OCI-LY7 (cell line): ENCODE measurements around the gene LTB. TPM values are rescaled to one million over a fixed set of nuclear protein-coding genes. Genes with fewer than 3 reads are reported as not detected.

Experiments
- BruUV-seq: library from RNA; stranded (reverse); fragments of 400-500 nt; replicated peaks from 2 replicates; lab custom pipeline; 2021; lab: Mats Ljungman, UMichigan
- CTCF ChIA-PET: fragments of 300-600 bp; sonication (Branson Sonifier 250); formaldehyde crosslinking; loops from one replicate; lab custom pipeline; 2022; ENCODE audit warnings: antibody characterized with exemption; ENCODE audit not compliant: unreplicated experiment; lab: Charles Lee
- POLR2A ChIA-PET: fragments of 300-600 bp; sonication (Branson Sonifier 250); formaldehyde crosslinking; loops from one replicate; lab custom pipeline; 2022; ENCODE audit warnings: antibody characterized with exemption; lab: Charles Lee
- DNase-seq: peaks from one replicate; pipeline ENCODE4 v3.0.0-alpha.2; 2015; ENCODE audit warnings: low spot score
- H2AFZ ChIP-seq: fragments of 200-600 bp; sonication (generic), shearing (Covaris generic); 2 replicates; pipeline ENCODE4 v1.6.1; 2014; ENCODE audit warnings: mild to moderate bottlenecking, antibody characterized with exemption, low read length, moderate library complexity
- H3K27ac ChIP-seq: fragments of 200-600 bp; sonication (generic); 2 replicates; pipeline ENCODE4 v1.5.1; 2014; ENCODE audit warnings: mixed run types, low read depth, mild to moderate bottlenecking, moderate library complexity, low read length, inconsistent platforms; ENCODE audit not compliant: poor library complexity, severe bottlenecking
- H3K36me3 ChIP-seq: fragments of 200-600 bp; sonication (generic); 2 replicates; pipeline ENCODE4 v1.6.1; 2014; ENCODE audit warnings: mild to moderate bottlenecking, antibody characterized with exemption, low read length, moderate library complexity, mixed read lengths; ENCODE audit not compliant: insufficient read depth
- H3K4me1 ChIP-seq: fragments of 200-600 bp; sonication (generic); 2 replicates; pipeline ENCODE4 v1.5.1; 2014; ENCODE audit warnings: mild to moderate bottlenecking, low read length; ENCODE audit not compliant: insufficient read depth, poor library complexity, severe bottlenecking
- H3K4me2 ChIP-seq: fragments of 200-600 bp; sonication (generic); 2 replicates; pipeline ENCODE4 v1.6.1; 2014; ENCODE audit warnings: mild to moderate bottlenecking, low read length
- H3K4me3 ChIP-seq: fragments of 200-600 bp; sonication (generic); 2 replicates; pipeline ENCODE4 v1.5.1; 2014; ENCODE audit warnings: mild to moderate bottlenecking, low read depth, low read length; ENCODE audit not compliant: poor library complexity, severe bottlenecking
- H3K79me2 ChIP-seq: fragments of 200-600 bp; sonication (generic); 2 replicates; pipeline ENCODE4 v1.6.1; 2016; ENCODE audit warnings: low read depth, mild to moderate bottlenecking, low read length, moderate library complexity, mixed read lengths; ENCODE audit not compliant: insufficient read depth
- H3K9me2 ChIP-seq: fragments of 200-600 bp; sonication (generic); 2 replicates; pipeline ENCODE4 v1.6.1; 2016; ENCODE audit warnings: mild to moderate bottlenecking, low read length, mixed read lengths; ENCODE audit not compliant: insufficient read depth
- H3K9me3 ChIP-seq: fragments of 200-600 bp; sonication (generic); 2 replicates; pipeline ENCODE4 v1.6.1; 2014; ENCODE audit warnings: mild to moderate bottlenecking, mixed run types, low read length, mixed read lengths
- H4K20me1 ChIP-seq: fragments of 200-600 bp; sonication (generic); 2 replicates; pipeline ENCODE4 v1.6.1; 2014; ENCODE audit warnings: mild to moderate bottlenecking, antibody characterized with exemption, low read length, moderate library complexity, mixed read lengths; ENCODE audit not compliant: insufficient read depth
- EZH2phosphoT487 ChIP-seq: fragments of 200-600 bp; sonication (generic); IDR thresholded peaks from 2 replicates; pipeline ENCODE4 v1.6.1; 2018; ENCODE audit warnings: low read depth, borderline replicate concordance, mild to moderate bottlenecking, mixed run types, antibody characterized with exemption, low read length, moderate library complexity, mixed read lengths
- intact Hi-C: fragments of 100-400 bp; cut with micrococcal nuclease; formaldehyde crosslinking; loops from one replicate; pipeline ENCODE4 v1.10.0; 2022; ENCODE audit not compliant: unreplicated experiment
- total RNA-seq, 2 experiments: library from RNA; depleted of rRNA in 1 of 2; stranded (reverse); fragments of >200 nt in 1 of 2; shearing (Covaris generic) in 1 of 2; gene quantifications; 2 replicates each; pipeline ENCODE4 v1.2.3, GENCODE V29; 2014 to 2022
- TF ChIP-seq, protein P1 (sequence below): fragments of 200-600 bp; sonication (generic); conservative IDR thresholded peaks from 2 replicates; pipeline ENCODE4 v1.5.1; 2014; ENCODE audit warnings: mild to moderate bottlenecking, antibody characterized with exemption, low read length, moderate library complexity, mixed read lengths

The LTB gene
- total RNA-seq, 2 experiments from 2014 or later = 36.5 to 36.9 TPM

DNA sequence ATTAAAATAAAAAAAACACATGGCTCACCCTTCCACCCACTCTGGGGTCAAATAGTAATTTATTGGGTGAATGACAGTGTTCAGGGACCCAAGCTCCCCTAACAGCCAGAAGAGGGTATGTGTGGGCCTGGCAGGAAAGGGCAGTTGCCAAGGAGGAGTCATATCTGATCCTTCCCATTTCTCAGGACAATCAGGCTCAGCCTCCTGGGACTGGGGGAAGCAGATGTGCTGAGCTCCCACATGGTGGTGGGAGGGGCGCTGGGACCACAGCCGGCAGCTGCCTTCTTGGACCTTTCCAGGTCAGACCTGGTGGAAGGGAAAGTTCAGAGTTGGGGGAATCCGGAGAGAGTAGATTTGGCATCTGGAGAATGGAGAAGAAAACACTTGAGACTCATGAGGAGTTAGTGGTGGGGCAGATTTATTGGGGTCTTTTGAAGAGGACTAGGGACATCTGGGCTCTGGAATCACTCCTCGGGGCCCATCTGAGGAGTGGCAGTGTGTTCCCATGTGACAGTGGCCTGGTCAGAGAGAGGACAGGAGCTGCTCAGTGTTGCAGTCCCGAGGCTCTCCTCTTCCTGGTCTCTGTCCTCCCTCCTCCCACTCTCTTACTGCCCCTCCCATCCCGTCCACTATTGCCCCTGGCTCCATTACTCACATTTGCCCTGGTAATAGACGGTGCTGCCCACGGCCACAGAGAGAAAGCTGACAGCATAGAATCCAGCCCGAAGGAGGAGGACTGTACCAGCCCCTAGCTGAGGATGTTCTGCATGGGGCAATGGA is 6.8 kb upstream of the LTB start:
- no peaks in the 10 kb centered on the region for H4K20me1 ChIP-seq
- H3K36me3 ChIP-seq = no peaks in the 10 kb centered on the region
- H3K4me1 ChIP-seq = peaks cover 59% of the 10 kb centered on the region
- no peak for DNase-seq
- no peaks in the 10 kb centered on the region for H3K79me2 ChIP-seq
- ChIA-PET POLR2A (interaction anchor here (0.7 to 0.9 kb wide), 2 partner anchors 9 to 20 kb away, joined by 3 read pairs; no protein-coding TSS in a partner anchor), CTCF (interaction anchor here (1.0 kb wide), 1 partner anchor 40 kb away, joined by 3 read pairs; no protein-coding TSS in a partner anchor)
- H3K4me3 ChIP-seq = no peak overlapping the region
- intact Hi-C loops = loop anchor here (10.0 kb wide), 1 partner anchor 184 kb away; the partner anchor contains the start of gene MICA
- H3K9me2 ChIP-seq = no peaks in the 10 kb centered on the region
- BruUV-seq = no TSS peak
- no peak overlapping the region for H3K27ac ChIP-seq
- H2AFZ ChIP-seq = no peak overlapping the region
- no peaks in the 10 kb centered on the region for H3K9me3 ChIP-seq
- H3K4me2 ChIP-seq = no peak overlapping the region
- TF ChIP-seq EZH2phosphoT487 = no peak
- TF ChIP-seq, protein P1, sequence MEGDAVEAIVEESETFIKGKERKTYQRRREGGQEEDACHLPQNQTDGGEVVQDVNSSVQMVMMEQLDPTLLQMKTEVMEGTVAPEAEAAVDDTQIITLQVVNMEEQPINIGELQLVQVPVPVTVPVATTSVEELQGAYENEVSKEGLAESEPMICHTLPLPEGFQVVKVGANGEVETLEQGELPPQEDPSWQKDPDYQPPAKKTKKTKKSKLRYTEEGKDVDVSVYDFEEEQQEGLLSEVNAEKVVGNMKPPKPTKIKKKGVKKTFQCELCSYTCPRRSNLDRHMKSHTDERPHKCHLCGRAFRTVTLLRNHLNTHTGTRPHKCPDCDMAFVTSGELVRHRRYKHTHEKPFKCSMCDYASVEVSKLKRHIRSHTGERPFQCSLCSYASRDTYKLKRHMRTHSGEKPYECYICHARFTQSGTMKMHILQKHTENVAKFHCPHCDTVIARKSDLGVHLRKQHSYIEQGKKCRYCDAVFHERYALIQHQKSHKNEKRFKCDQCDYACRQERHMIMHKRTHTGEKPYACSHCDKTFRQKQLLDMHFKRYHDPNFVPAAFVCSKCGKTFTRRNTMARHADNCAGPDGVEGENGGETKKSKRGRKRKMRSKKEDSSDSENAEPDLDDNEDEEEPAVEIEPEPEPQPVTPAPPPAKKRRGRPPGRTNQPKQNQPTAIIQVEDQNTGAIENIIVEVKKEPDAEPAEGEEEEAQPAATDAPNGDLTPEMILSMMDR = no peak

DNA sequence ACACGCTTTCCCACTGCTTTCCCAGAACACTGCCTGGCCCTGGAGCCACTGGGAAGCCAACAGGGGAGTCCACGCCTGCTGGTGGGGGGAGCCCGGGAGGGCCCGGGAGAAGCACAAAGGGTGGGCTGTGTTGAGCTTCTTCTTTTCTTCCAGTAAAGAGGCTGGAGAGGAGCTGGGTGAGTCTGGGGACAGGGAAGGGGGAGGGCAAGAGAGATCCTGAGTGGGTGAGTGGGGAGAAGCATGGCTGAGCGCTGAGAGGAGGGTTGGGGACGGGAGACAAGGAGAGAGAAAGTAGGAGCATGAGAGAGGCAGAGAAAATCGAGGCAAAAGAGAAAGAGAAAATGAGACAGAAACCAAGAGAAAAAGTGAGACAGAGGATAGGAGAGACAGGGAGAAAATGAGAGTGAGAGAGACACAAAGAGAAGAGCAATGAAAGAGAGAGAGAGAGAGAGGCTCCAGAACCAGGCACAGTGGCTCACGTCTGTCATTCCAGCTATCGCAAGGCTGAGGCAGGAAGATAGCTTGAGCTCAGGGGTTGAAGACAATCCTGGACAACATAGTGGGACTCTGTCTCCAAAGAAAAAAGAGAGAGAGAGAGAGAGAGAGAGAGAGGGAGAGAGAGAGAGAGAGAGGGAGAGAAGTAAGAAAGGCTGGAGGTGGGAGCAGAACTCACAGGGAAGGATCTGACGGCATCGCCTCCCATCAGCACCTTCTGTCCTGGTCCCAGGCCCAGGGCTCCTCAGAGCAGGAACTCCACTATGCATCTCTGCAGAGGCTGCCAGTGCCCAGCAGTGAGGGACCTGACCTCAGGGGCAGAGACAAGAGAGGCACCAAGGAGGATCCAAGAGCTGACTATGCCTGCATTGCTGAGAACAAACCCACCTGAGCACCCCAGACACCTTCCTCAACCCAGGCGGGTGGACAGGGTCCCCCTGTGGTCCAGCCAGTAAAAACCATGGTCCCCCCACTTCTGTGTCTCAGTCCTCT is 5.9 kb upstream of the LTB start:
- H3K4me2 ChIP-seq = 0 out of 2 replicates have a peak overlapping the region, but pooled peaks have one; percentile 9
- H3K9me2 ChIP-seq = no peaks in the 10 kb centered on the region
- no peak for DNase-seq
- H4K20me1 ChIP-seq = no peaks in the 10 kb centered on the region
- no peaks in the 10 kb centered on the region for H3K79me2 ChIP-seq
- H3K36me3 ChIP-seq = no peaks in the 10 kb centered on the region
- no peak overlapping the region for H2AFZ ChIP-seq
- TF ChIP-seq EZH2phosphoT487 = no peak
- TF ChIP-seq, protein P1 = no peak
- peaks cover 63% of the 10 kb centered on the region for H3K4me1 ChIP-seq
- ChIA-PET POLR2A (interaction anchor here (0.6 kb wide), 2 partner anchors 10 to 35 kb away, joined by 3 to 5 read pairs; no protein-coding TSS in a partner anchor), CTCF (interaction anchor here (0.6 to 1.7 kb wide), 4 partner anchors 10 to 27 kb away, joined by 3 to 5 read pairs (median 3); partner anchors contain the start of genes AIF1 and TNF)
- H3K9me3 ChIP-seq = no peaks in the 10 kb centered on the region
- H3K27ac ChIP-seq = no peak overlapping the region
- no TSS peak for BruUV-seq
- H3K4me3 ChIP-seq = no peak overlapping the region
- intact Hi-C loops = loop anchor here (10.0 kb wide), 1 partner anchor 183 kb away; the partner anchor contains the start of gene MICA
